ENCODE data around the gene TNFRSF13B.
"Not testable (repeated sequence)": the region's sequence is repeated elsewhere in the genome, so short reads cannot be mapped to it uniquely, and the experiment has no call there.

Gene TNFRSF13B

GRCh38 chr17:16971458-16972338 lies at the start of gene TNFRSF13B:
TNFRSF13B (minus strand) TSS chr17:16972118; CDS start chr17:16972075, 43 bp downstream.
- DNase-seq, result no peak

GRCh38 chr17:17021194-17021863 lies 49.4 kb upstream of the TNFRSF13B start:
- DNase-seq, result no peak

GRCh38 chr17:17020821-17021193 lies 48.9 kb upstream of the TNFRSF13B start:
- DNase-seq, result no peak

- no peak for DNase-seq
Observed at GRCh38 chr17:17019891-17020456, 48.1 kb upstream of the TNFRSF13B start.

- no peak for DNase-seq
Observed at GRCh38 chr17:17019430-17019762, 47.5 kb upstream of the TNFRSF13B start.

GRCh38 chr17:17018612-17019429 lies 46.9 kb upstream of the TNFRSF13B start:
- no peak for DNase-seq

- no peak for DNase-seq
Observed at GRCh38 chr17:17018021-17018441, 46.1 kb upstream of the TNFRSF13B start.

- DNase-seq, result no peak
Observed at GRCh38 chr17:17017343-17018014, 45.6 kb upstream of the TNFRSF13B start.

GRCh38 chr17:17016199-17017197 lies 44.6 kb upstream of the TNFRSF13B start:
- not testable (repeated sequence) for DNase-seq

- DNase-seq, result no peak
Observed at GRCh38 chr17:17015230-17015629, 43.3 kb upstream of the TNFRSF13B start.

GRCh38 chr17:17014748-17015124 lies 42.8 kb upstream of the TNFRSF13B start:
- DNase-seq, result not testable (repeated sequence)

GRCh38 chr17:17013828-17014747 lies 42.2 kb upstream of the TNFRSF13B start:
- DNase-seq, result not testable (repeated sequence)

- DNase-seq, result not testable (repeated sequence)
Observed at GRCh38 chr17:17011043-17011907, 39.4 kb upstream of the TNFRSF13B start.

- not testable (repeated sequence) for DNase-seq
Observed at GRCh38 chr17:17010545-17011034, 38.7 kb upstream of the TNFRSF13B start.

GRCh38 chr17:17009972-17010371 lies 38.1 kb upstream of the TNFRSF13B start:
- DNase-seq, result not testable (repeated sequence)

- not testable (repeated sequence) for DNase-seq
Observed at GRCh38 chr17:17008621-17009397, 36.9 kb upstream of the TNFRSF13B start.

GRCh38 chr17:17007891-17008290 lies 36.0 kb upstream of the TNFRSF13B start:
- not testable (repeated sequence) for DNase-seq
